HFF-Myc (cell line): ENCODE results near the gene ADAMTS14.

Source experiments
- DNase-seq: peaks from one replicate; pipeline ENCODE4 v3.0.0-alpha.2; 2011; ENCODE audit warnings: low read depth; ENCODE audit errors: extremely low read depth
- H3K4me3 ChIP-seq: replicated peaks from 2 replicates; pipeline ENCODE4 v1.5.1; 2011; ENCODE audit warnings: low read depth, mild to moderate bottlenecking, control low read depth, low read length
- CTCF ChIP-seq: IDR thresholded peaks from 2 replicates; pipeline ENCODE4 v1.5.1; 2012; ENCODE audit warnings: mild to moderate bottlenecking, low read depth, low read length, control low read depth; ENCODE audit errors: missing control alignments

ADAMTS14 gene

GRCh38 chr10:70691611-70692010 lies 19.3 kb downstream of the ADAMTS14 start:
- no peak for DNase-seq
- no peak overlapping the region for H3K4me3 ChIP-seq
- no peak for TF ChIP-seq CTCF

- no peak for TF ChIP-seq CTCF
- no peak for DNase-seq
- no peak overlapping the region for H3K4me3 ChIP-seq
These were observed 19.8 kb downstream of the ADAMTS14 start for GRCh38 chr10:70692043-70692603.

GRCh38 chr10:70693619-70694335 lies 21.5 kb downstream of the ADAMTS14 start:
- H3K4me3 ChIP-seq, result no peak overlapping the region
- TF ChIP-seq CTCF, result no peak
- DNase-seq, result peak; percentile 88

GRCh38 chr10:70694418-70695141 lies 22.3 kb downstream of the ADAMTS14 start:
- no peak overlapping the region for H3K4me3 ChIP-seq
- no peak for DNase-seq

DNA sequence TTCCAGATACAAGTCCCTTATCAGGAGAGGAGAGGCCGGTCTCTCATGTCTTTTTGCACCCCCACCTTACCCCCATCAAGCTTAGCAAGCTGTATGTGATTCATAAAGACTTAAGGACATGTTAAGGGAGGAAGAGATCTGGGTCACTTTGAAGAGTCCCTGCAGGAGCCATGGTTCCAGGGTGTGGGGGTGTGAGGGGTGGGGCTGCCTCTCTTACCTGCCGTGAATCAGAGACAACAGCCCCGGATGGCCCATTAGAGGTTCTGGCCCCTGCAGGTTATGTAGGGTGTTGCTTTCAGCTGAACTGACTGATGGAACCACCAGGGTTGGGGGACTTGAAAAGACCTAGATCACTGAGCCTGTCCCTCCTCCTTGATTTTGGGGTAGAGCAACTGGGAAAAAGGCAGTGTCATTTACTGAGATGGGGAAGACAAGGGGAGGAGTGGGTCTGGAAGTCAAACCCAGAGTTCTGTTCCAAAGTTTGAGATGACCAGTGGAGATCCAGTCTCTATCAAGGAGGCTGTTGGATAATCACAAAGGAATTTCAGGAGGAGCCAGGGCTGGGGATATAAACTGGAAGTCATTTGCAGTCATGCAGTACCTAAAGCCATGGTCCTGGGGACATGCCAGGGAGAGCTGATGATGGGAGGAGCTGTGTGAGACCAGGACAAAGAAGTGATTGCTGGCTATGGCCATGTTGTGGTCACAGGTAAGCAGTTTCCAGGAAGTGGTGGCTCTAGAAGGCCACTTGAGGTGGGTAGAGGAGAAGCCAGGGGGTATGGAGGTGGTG lies 23.1 kb downstream of the ADAMTS14 start:
- TF ChIP-seq CTCF, result no peak
- DNase-seq, result no peak
- no peak overlapping the region for H3K4me3 ChIP-seq

More at GRCh38 chr10:70694418-70695141, 22.3 kb downstream of the ADAMTS14 start:
- TF ChIP-seq CTCF, result no peak

GRCh38 chr10:70698211-70698610 lies 25.9 kb downstream of the ADAMTS14 start:
- H3K4me3 ChIP-seq, result no peak overlapping the region
- DNase-seq, result no peak
- TF ChIP-seq CTCF, result no peak
